Body of pancreas (tissue), 4 donors: ENCODE measurements around the gene GPR26.

Experiments
- CTCF ChIP-seq, 7 experiments: fragments of 450-650 bp in 4 of 7; fragments of 200-600 bp in 3 of 7; sonication (generic) in 3 of 7; IDR thresholded peaks; one replicate each; pipeline ENCODE4 v1.5.1; 2016 to 2019; ENCODE audit warnings: antibody characterized with exemption in 7 of 7
- POLR2A ChIP-seq, 3 donors: fragments of 450-650 bp; IDR thresholded peaks; one replicate each; pipeline ENCODE4 v1.6.1; 2016; ENCODE audit warnings: antibody characterized with exemption in 3 of 3, mild to moderate bottlenecking in 2 of 3

- no peak for TF ChIP-seq CTCF (IDR thresholded peaks at IDR 0.05)
- TF ChIP-seq POLR2A (IDR thresholded peaks at IDR 0.05): no peak
Measured at GRCh38 chr10:123685260-123685659, 19.1 kb downstream of the GPR26 start.
